H1 (cell line): ENCODE data around the gene ACVR1. TPM values are rescaled to one million over a fixed set of nuclear protein-coding genes. Genes with fewer than 3 reads are reported as not detected.

Source experiments
- CHD7 ChIP-seq: fragments of 300-600 bp; sonication (generic); IDR thresholded peaks from 2 replicates; pipeline ENCODE4 v1.7.1; 2012; ENCODE audit warnings: low read length, moderate library complexity, mild to moderate bottlenecking, inconsistent platforms; ENCODE audit not compliant: insufficient replicate concordance
- CREB1 ChIP-seq: IDR thresholded peaks from 2 replicates; pipeline ENCODE4 v1.6.1; 2012; ENCODE audit warnings: inconsistent platforms
- GTF2F1 ChIP-seq: IDR thresholded peaks from 2 replicates; pipeline ENCODE4 v1.6.1; 2012; ENCODE audit warnings: low read depth, low read length, improper control_type of control experiment, borderline replicate concordance
- HDAC2 ChIP-seq, 2 experiments: fragments of 300-600 bp in 1 of 2; sonication (generic) in 1 of 2; IDR thresholded peaks; 2 replicates each; pipeline ENCODE4 v1.6.1; 2011 to 2012; ENCODE audit warnings: low read depth in 2 of 2, low read length in 2 of 2, mild to moderate bottlenecking in 2 of 2, moderate library complexity in 2 of 2, borderline replicate concordance in 1 of 2, inconsistent platforms in 1 of 2
- HDAC6 ChIP-seq: IDR thresholded peaks from one replicate; pipeline ENCODE4 v1.7.1; 2012; ENCODE audit warnings: low read depth, mild to moderate bottlenecking, inconsistent platforms, low read length, moderate library complexity
- KDM5A ChIP-seq: fragments of 200-600 bp; IDR thresholded peaks from 2 replicates; pipeline ENCODE4 v1.7.1; 2012; ENCODE audit warnings: mild to moderate bottlenecking, low read length, inconsistent platforms, mixed read lengths
- NANOG ChIP-seq: IDR thresholded peaks from 2 replicates; pipeline ENCODE4 v1.6.1; 2011; ENCODE audit warnings: low read length, low read depth, mild to moderate bottlenecking, inconsistent platforms; ENCODE audit not compliant: insufficient read depth, poor library complexity, severe bottlenecking
- NRF1 ChIP-seq: IDR thresholded peaks from 2 replicates; pipeline ENCODE4 v1.6.1; 2011; ENCODE audit warnings: mild to moderate bottlenecking, low read depth, low read length, improper control_type of control experiment
- SAP30 ChIP-seq: fragments of 300-600 bp; sonication (generic); IDR thresholded peaks from 2 replicates; pipeline ENCODE4 v1.7.1; 2012; ENCODE audit warnings: low read length, moderate library complexity, mild to moderate bottlenecking, inconsistent platforms; ENCODE audit not compliant: insufficient read depth, insufficient replicate concordance
- SIN3A ChIP-seq, 2 experiments: IDR thresholded peaks in 1 of 2; conservative IDR thresholded peaks in 1 of 2; 2 replicates each; pipeline ENCODE4 v1.6.1; 2011 to 2012; ENCODE audit warnings: low read length in 2 of 2, improper control_type of control experiment in 1 of 2, low read depth in 1 of 2, mild to moderate bottlenecking in 1 of 2
- SIX5 ChIP-seq: IDR thresholded peaks from 2 replicates; pipeline ENCODE4 v1.6.1; 2011; ENCODE audit warnings: mild to moderate bottlenecking, low read depth, low read length
- polyA plus RNA-seq, 7 experiments: library from polyadenylated mRNA; depleted of rRNA in 3 of 7; stranded (reverse) in 5 of 7; unstranded in 2 of 7; fragments of >200 nt in 5 of 7; fragments of 200-250 nt in 2 of 7; gene quantifications; 1 replicate in 5 of 7; 2 replicates in 1 of 7; 4 replicates in 1 of 7; pipeline versions ENCODE4 v1.2.1 to v1.2.3, GENCODE V29; 2011 to 2013; ENCODE audit warnings: missing spikeins in 2 of 7, mixed read lengths in 2 of 7
- total RNA-seq: library from RNA; stranded (reverse); fragmentation: NEBNext Ultra II Directional; extraction: Animal tissue kit (Norgen Biotek cat#: 25700); gene quantifications from 2 replicates; pipeline ENCODE4 v1.2.1, GENCODE V29; 2021

ACVR1 gene
- total and polyA plus RNA-seq, 2 of the 8 experiments (the other 6 are each of a cell fraction or from before 2014, with no cell fraction given): 8.5 to 17.7 TPM

GRCh38 chr2:157759855-157760254 is 116.3 kb downstream of the ACVR1 start (continued):
- TF ChIP-seq CHD7 (peak; percentile 93), SIN3A (conservative IDR thresholded peaks at IDR 0.05 in 1 of 2, IDR thresholded peaks at IDR 0.05 in 1 of 2; ENCODE audit: low read depth in 1 of 2, low read length in 2 of 2) (no peak), GTF2F1 (no peak), NANOG (peak; percentile 85), SAP30 (no peak), KDM5A (no peak), HDAC2 (IDR thresholded peaks at IDR 0.05; ENCODE audit: borderline replicate concordance in 1 of 2, low read depth in 2 of 2, low read length in 2 of 2) (0 out of 4 replicates have a peak, but pooled peaks of 1 of the 2 experiments have one; percentile 18), CREB1 (no peak), HDAC6 (no peak), SIX5 (no peak), NRF1 (no peak)
